Testis (tissue), 3 donors: ENCODE results near the gene ING1. TPM values are rescaled to one million over a fixed set of nuclear protein-coding genes. Genes with fewer than 3 reads are reported as not detected.
"Not testable (repeated sequence)": the region's sequence is repeated elsewhere in the genome, so short reads cannot be mapped to it uniquely, and the experiment has no call there.

Experiments
- DNase-seq: peaks from one replicate; pipeline ENCODE4 v3.0.0-alpha.2; 2019
- H3K27ac ChIP-seq, 2 donors: fragments of 200-600 bp; sonication (generic); one replicate each; pipeline ENCODE4 v1.5.1; 2019
- H3K27me3 ChIP-seq: fragments of 200-600 bp; sonication (generic); one replicate; pipeline ENCODE4 v1.5.1; 2019
- H3K36me3 ChIP-seq: fragments of 200-600 bp; sonication (generic); one replicate; pipeline ENCODE4 v1.5.1; 2017; ENCODE audit warnings: low read depth; ENCODE audit errors: missing control alignments
- H3K4me1 ChIP-seq: fragments of 200-600 bp; sonication (generic); one replicate; pipeline ENCODE4 v1.5.1; 2019
- H3K4me3 ChIP-seq, 2 donors: fragments of 200-600 bp; sonication (generic); one replicate each; pipeline ENCODE4 v1.5.1; 2017 to 2019
- H3K9me3 ChIP-seq: fragments of 200-600 bp; sonication (generic); one replicate; pipeline ENCODE4 v1.5.1; 2017
- POLR2A ChIP-seq: fragments of 450-650 bp; IDR thresholded peaks from one replicate; pipeline ENCODE4 v1.6.1; 2017; ENCODE audit warnings: antibody characterized with exemption, mild to moderate bottlenecking, moderate library complexity
- WGBS, 2 donors: methylation state at CpG; one replicate each; pipeline ENCODE4 v1.1.5; 2018; 5-methylcytosine and 5-hydroxymethylcytosine counted together
- intact Hi-C: fragments of 100-400 bp; cut with DNase I; formaldehyde crosslinking; loops from one replicate; pipeline ENCODE4 v1.15.1; 2023; ENCODE audit warnings: low total_unique reads
- polyA plus RNA-seq: library from polyadenylated mRNA; stranded (reverse); fragments of 350-450 nt; fragmentation: Illumina TruSeq; extraction: RNeasy Lipid Tissue Mini Kit (QIAGEN cat#74804); gene quantifications from one replicate; pipeline ENCODE4 v1.2.3, GENCODE V29; 2014; ENCODE audit warnings: low read depth, low replicate concordance; ENCODE audit not compliant: insufficient read depth
- total RNA-seq, 2 donors: library from RNA; depleted of rRNA; stranded (reverse); fragments of >200 nt; gene quantifications; one replicate each; pipeline ENCODE4 v1.2.3, GENCODE V29; 2016
- TF ChIP-seq, protein P1 (sequence below), 3 experiments: fragments of 450-650 bp in 2 of 3; fragments of 200-600 bp in 1 of 3; sonication (generic) in 1 of 3; IDR thresholded peaks; one replicate each; pipeline ENCODE4 v1.5.1; 2016 to 2019; ENCODE audit warnings: antibody characterized with exemption in 3 of 3, mild to moderate bottlenecking in 2 of 3, moderate library complexity in 1 of 3

ING1 gene
- total and polyA plus RNA-seq, 3 donors from 2014 or later, result 42.2 to 45.5 (median 43.6) TPM

DNA sequence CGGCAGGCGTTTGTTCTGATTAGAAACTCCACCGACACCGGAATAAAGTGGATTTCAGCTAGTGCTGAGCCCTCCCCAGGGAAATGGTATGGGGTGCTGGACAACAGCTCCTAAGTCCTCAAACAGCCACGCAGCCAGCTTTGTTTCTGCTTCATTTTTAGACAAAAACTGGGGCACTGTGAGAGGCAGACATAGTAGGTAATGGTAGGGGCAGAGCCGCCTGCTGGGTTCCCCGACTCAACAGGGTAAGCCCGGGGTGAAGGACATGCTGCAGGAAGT, 47.3 kb upstream of the ING1 start:
- Histone ChIP-seq H3K9me3 (no peaks in the 10 kb centered on the region), H3K4me3 (no peak overlapping the region), H3K36me3 (no peaks in the 10 kb centered on the region), H3K27me3 (no peaks in the 10 kb centered on the region), H3K27ac (no peak overlapping the region), H3K4me1 (no peaks in the 10 kb centered on the region)
- no peak for DNase-seq
- 83 to 90% methylated on average over 8 of the region's 8 CpGs for WGBS, 2 donors
- intact Hi-C loops, result no loop called here
- TF ChIP-seq, protein P1, sequence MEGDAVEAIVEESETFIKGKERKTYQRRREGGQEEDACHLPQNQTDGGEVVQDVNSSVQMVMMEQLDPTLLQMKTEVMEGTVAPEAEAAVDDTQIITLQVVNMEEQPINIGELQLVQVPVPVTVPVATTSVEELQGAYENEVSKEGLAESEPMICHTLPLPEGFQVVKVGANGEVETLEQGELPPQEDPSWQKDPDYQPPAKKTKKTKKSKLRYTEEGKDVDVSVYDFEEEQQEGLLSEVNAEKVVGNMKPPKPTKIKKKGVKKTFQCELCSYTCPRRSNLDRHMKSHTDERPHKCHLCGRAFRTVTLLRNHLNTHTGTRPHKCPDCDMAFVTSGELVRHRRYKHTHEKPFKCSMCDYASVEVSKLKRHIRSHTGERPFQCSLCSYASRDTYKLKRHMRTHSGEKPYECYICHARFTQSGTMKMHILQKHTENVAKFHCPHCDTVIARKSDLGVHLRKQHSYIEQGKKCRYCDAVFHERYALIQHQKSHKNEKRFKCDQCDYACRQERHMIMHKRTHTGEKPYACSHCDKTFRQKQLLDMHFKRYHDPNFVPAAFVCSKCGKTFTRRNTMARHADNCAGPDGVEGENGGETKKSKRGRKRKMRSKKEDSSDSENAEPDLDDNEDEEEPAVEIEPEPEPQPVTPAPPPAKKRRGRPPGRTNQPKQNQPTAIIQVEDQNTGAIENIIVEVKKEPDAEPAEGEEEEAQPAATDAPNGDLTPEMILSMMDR (IDR thresholded peaks at IDR 0.05), result no peak
- no peak for TF ChIP-seq POLR2A

DNA sequence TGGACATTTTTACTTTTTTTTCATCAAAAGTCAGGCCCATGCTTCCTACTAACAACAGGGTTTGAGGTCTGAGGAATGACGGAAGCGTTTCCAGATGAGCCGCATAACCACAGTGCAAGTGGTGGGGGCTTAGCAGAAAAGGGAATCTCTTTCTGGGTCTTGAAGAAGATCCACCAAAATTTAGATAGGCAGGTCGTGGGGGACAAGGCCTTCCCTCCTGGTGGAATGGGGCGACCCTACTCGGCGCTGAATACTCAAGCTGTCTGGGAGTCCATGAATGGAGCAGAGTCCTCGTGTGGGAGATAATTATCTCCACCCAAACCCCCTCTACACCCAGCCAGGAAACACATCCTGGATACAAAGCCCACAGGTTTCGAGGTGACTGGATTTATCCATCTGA, 44.5 kb upstream of the ING1 start:
- Histone ChIP-seq H3K4me1 (no peaks in the 10 kb centered on the region), H3K27ac (no peak overlapping the region), H3K27me3 (no peaks in the 10 kb centered on the region), H3K9me3 (no peaks in the 10 kb centered on the region), H3K36me3 (no peaks in the 10 kb centered on the region), H3K4me3 (no peak overlapping the region)
- intact Hi-C loops, result no loop called here
- no peak for DNase-seq
- no peak for TF ChIP-seq POLR2A
- TF ChIP-seq, protein P1 (IDR thresholded peaks at IDR 0.05), result no peak
- 92 to 95% methylated on average over 9 of the region's 9 CpGs for WGBS, 2 donors

DNA sequence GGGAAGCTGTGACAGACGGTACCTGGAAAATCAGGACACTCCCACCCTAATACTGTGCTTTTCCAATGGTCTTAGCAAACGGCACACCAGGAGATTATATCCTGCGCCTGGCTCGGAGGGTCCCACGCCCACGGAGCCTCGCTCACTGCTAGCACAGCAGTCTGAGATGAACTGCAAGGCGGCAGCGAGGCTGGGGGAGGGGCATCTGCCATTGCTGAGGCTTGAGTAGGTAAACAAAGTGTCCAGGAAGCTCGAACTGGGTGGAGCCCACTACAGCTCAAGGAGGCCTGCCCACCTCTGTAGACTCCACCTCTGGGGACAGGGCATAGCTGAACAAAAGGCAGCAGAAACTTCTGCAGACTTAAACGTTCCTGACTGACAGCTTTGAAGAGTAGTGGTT, 43.7 kb upstream of the ING1 start:
- WGBS, 2 donors, result 88 to 96% methylated on average over 6 to 11 of the region's 11 CpGs
- not testable (repeated sequence) for H3K36me3 ChIP-seq

DNA sequence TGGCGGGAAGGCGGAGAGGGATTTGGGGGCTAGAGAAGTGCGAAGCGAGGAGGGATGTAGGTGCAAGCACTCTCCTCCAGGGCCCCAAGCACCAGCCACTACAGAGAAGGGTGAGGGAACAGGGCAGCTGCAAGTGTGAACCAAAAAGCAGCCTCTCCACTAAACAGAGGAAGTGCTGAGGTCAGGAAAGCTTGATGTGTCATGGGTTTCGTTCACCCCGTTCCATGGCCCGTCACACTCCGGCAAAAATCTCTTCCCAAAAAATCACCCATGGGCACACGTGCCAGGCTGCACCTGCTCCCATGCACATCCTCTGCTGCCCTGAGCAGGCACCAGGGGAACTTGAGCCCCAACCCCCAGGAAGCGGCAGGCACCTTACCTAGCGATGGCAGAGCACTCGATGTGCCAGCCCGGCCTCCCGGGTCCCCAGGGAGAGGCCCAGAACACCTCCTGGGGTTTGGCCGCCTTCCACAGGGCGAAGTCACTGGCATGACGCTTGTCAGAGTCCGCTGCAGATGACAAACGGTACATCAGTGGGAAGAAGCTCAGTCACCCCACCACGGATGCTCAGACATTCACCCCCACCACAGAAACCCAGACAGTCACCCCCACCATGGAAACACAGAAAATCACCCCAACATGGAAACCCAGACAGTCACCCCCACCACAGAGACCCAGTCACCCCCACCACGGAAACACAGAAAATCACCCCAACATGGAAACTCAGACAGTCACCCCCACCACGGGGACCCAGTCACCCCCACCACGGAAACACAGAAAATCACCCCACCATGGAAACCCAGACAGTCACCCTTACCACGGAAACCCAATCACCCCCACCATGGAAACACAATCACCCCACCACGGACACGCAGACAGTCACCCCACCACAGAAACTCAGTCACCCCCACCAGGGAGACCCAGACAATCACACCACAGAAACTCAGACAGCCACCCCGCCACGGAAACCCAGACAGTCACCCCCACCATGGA, 36.6 kb upstream of the ING1 start:
- TF ChIP-seq POLR2A, result no peak
- TF ChIP-seq, protein P1 (IDR thresholded peaks at IDR 0.05), result no peak
- H3K4me3 ChIP-seq, result no peak overlapping the region
- H3K4me1 ChIP-seq, result no peaks in the 10 kb centered on the region
- intact Hi-C loops, result no loop called here
- no peaks in the 10 kb centered on the region for H3K27me3 ChIP-seq
- DNase-seq, result no peak
- WGBS, 2 donors, result 90 to 94% methylated on average over 9 to 28 of the region's 28 CpGs
- H3K27ac ChIP-seq, result no peak overlapping the region
- no peaks in the 10 kb centered on the region for H3K36me3 ChIP-seq
- H3K9me3 ChIP-seq, result no peaks in the 10 kb centered on the region

More for the DNA sequence above, 43.7 kb upstream of the ING1 start:
- H3K27ac ChIP-seq, intact Hi-C loops, H3K9me3 ChIP-seq, DNase-seq, H3K27me3 ChIP-seq, H3K4me3 ChIP-seq, H3K4me1 ChIP-seq: not testable (repeated sequence)

DNA sequence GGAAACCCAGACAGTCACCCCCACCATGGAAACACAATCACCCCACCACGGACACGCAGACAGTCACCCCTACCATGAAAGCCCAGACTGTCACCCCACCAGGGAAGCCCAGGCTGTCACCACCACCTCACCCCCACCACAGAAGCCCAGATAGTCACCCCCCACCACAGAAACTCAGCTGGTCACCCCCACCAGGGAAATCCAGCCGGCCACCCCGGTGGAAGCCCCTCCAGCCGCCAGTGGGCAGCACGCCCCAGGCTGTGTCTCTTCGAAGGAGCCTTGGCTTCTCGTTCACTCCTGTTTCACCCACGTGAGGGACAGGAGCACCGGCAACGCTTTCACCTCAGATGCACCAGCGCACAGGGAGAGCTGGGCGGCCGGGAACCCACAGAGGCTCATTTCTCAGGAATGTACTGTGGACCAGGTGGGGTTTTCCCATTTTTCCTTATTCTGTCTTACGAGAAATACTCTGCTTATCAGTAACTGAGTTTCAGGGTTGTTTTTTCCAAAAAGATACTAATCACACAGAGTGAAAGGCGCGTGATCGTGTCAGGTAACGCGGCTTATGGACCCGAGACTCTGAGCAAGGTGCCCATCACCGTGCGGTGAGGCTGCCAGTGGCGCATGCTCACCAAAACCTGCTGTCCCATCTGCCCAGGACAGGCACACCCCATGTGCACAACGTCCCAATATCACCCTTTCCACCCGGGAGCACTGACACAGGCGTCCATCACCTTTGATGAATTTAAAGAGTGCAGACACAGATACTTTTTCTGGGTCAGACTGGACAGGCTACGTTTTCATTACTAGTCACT, 35.6 kb upstream of the ING1 start:
- 88 to 92% methylated on average over 24 to 28 of the region's 28 CpGs for WGBS, 2 donors
- Histone ChIP-seq H3K27me3 (no peaks in the 10 kb centered on the region), H3K9me3 (no peaks in the 10 kb centered on the region), H3K27ac (no peak overlapping the region), H3K36me3 (no peaks in the 10 kb centered on the region), H3K4me1 (no peaks in the 10 kb centered on the region), H3K4me3 (no peak overlapping the region)
- no peak for DNase-seq
- intact Hi-C loops, result no loop called here
- no peak for TF ChIP-seq POLR2A
- TF ChIP-seq, protein P1 (IDR thresholded peaks at IDR 0.05), result no peak
